ENCODE data around the gene SDK2.

DNA sequence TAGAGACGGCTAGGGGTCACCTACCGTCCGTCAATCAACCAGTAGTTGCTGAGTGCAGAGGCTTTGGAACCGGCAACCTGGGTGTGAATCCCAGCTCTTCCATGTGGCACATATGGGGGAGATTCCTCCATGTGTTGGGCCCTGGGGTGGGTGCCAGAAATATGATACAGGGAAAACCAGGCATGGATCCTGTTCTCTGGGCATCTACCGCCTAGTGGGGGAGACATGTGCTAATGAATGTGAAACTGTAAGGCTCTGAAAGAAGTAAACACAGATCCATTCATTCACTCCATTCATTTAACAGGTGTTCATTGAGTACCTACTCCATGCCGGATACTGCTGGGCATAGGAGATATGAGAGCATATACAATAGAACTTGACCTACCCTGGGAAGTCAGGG, 39.5 kb upstream of the SDK2 start:
- TF ChIP-seq, protein P1, sequence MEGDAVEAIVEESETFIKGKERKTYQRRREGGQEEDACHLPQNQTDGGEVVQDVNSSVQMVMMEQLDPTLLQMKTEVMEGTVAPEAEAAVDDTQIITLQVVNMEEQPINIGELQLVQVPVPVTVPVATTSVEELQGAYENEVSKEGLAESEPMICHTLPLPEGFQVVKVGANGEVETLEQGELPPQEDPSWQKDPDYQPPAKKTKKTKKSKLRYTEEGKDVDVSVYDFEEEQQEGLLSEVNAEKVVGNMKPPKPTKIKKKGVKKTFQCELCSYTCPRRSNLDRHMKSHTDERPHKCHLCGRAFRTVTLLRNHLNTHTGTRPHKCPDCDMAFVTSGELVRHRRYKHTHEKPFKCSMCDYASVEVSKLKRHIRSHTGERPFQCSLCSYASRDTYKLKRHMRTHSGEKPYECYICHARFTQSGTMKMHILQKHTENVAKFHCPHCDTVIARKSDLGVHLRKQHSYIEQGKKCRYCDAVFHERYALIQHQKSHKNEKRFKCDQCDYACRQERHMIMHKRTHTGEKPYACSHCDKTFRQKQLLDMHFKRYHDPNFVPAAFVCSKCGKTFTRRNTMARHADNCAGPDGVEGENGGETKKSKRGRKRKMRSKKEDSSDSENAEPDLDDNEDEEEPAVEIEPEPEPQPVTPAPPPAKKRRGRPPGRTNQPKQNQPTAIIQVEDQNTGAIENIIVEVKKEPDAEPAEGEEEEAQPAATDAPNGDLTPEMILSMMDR (IDR thresholded peaks at IDR 0.05): no peak
- TF ChIP-seq POLR2A (IDR thresholded peaks at IDR 0.05): no peak

Measured in Peyer's patch (tissue), 4 donors.